ENCODE data around the gene ATOH8. TPM values are rescaled to one million over a fixed set of nuclear protein-coding genes. Genes with fewer than 3 reads are reported as not detected.
A peak's percentile ranks its signal among the peaks of the same experiment; 100 is the strongest.

The ATOH8 gene
- total and polyA plus RNA-seq, 10 of the 15 experiments (the other 5 are each of a cell fraction or from before 2014, with no cell fraction given) = 0.03 to 0.60 TPM; not detected in 8

DNA sequence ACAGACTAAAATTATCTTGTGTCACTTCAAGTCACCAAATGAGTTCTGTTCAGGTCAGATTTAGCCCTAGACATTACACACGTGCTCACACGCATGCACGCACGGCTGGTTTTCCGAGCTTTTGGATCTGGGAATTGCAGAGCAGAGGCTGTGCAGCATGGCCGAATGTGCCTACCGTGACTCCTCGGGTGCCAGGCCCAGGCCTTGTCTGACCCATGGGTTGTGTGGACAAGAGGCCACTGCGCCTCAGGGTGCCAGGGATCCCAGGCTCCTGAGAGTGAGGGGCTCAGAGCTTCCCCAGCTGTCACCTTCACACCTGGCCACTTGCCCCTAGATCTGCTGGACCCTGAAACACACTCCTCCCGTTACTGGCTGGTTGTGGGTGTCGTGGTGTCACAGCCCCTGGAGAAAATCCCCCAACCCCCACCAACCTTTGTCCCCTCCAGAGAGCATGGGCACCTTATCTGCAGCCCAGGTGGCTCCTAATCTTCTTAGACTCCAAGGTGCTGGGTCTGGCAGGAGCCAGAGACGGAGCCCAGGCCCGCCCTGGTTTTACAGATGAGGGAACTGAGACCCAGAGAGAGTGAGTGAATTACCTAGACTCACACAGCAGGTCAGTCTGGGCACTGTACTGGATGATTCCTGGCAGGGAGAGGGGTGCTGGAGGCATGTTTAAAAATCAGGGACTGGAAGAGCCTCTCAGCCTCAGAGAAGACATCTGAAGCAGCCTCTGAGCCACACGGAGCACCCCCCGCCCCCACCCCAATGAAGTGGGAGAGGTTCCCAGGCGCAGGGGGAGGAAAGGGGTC lies 56.8 kb downstream of the ATOH8 start:
- TF ChIP-seq RUNX3 (IDR thresholded peaks at IDR 0.05; ENCODE audit: low read length) (no peak), BHLHE40 (IDR thresholded peaks at IDR 0.05; ENCODE audit: borderline replicate concordance in 1 of 2, low read depth in 2 of 2, low read length in 1 of 2) (0 out of 4 replicates have a peak, but pooled peaks of 1 of the 2 experiments have one; percentile 4)
- POLR2A ChIA-PET = interaction anchor here (1.2 to 1.4 kb wide), 2 partner anchors 78 to 103 kb away, joined by 4 read pairs; no protein-coding TSS in a partner anchor
- Histone ChIP-seq H3K27ac (ENCODE audit: control insufficient read depth, insufficient read depth) (no peak overlapping the region), H3K9me3 (replicated peaks; ENCODE audit: control insufficient read depth, insufficient read depth, low read length) (no peaks in the 10 kb centered on the region), H3K36me3 (ENCODE audit: control insufficient read depth in 2 of 2, insufficient read depth in 2 of 2, low read length in 1 of 2) (no peaks in the 10 kb centered on the region), H2AFZ (ENCODE audit: control insufficient read depth, low read depth, low read length) (no peak overlapping the region), H3K9ac (ENCODE audit: control insufficient read depth, insufficient read depth, low read length) (no peak overlapping the region), H3K4me2 (ENCODE audit: control insufficient read depth, insufficient read depth) (no peak overlapping the region), H3K79me2 (ENCODE audit: control insufficient read depth, insufficient read depth, low read length) (no peaks in the 10 kb centered on the region), H4K20me1 (ENCODE audit: control insufficient read depth, insufficient read depth) (no peaks in the 10 kb centered on the region), H3K4me1 (ENCODE audit: control insufficient read depth, insufficient read depth, low read length) (no peaks in the 10 kb centered on the region), H3K27me3 (replicated peaks in 1 of 2; ENCODE audit: control insufficient read depth in 2 of 2, insufficient read depth in 2 of 2, low read length in 1 of 2) (no peaks in the 10 kb centered on the region), H3K4me3 (no peak overlapping the region)
- SMC1A ChIA-PET (ENCODE audit: uncharacterized antibody, unreplicated experiment) = interaction anchor here (0.9 to 7.3 kb wide), 3 partner anchors 17 to 257 kb away, joined by 3 to 106 read pairs (median 3); no protein-coding TSS in a partner anchor
- CTCF ChIA-PET = interaction anchor here (0.6 to 11.5 kb wide), 5 partner anchors 10 to 84 kb away, joined by 3 to 234 read pairs (median 4); no protein-coding TSS in a partner anchor
- intact Hi-C loops (cut with micrococcal nuclease; ENCODE audit: unreplicated experiment) (loop anchor here (5.0 to 10.0 kb wide), 2 partner anchors 173 to 386 kb away; no protein-coding TSS in a partner anchor), in situ Hi-C loops (cut with MboI) (loop anchor here (10.0 kb wide), 1 partner anchor 86 kb away; no protein-coding TSS in a partner anchor)
- ATAC-seq (no peak), DNase-seq (ENCODE audit: low read depth, low spot score) (no peak), FAIRE-seq (no peak)
- BruUV-seq (replicated peaks) = no TSS peak
- RAD21 ChIA-PET (ENCODE audit: unreplicated experiment) = interaction anchor here (7.1 kb wide), 1 partner anchor 81 kb away, joined by 116 read pairs; no protein-coding TSS in a partner anchor
- WGBS (ENCODE audit: insufficient coverage, insufficient replicate concordance, low lambda C conversion rate, missing lambda C conversion rate) = 37% methylated on average over 15 of the region's 16 CpGs
